Activated naive CD4-positive, alpha-beta T cell treated with anti-CD3 and anti-CD28 coated beads, Interleukin-2, amount 50 U/mL, for 24 hours (primary cell): Measurements from ENCODE around the gene REEP2.

Experiments used
- H3K27ac Mint-ChIP-seq: one replicate; pipeline ENCODE4 v1.8.0; 2021; ENCODE audit warnings: mild to moderate bottlenecking, mixed read lengths
- H3K27me3 Mint-ChIP-seq: one replicate; pipeline ENCODE4 v1.8.0; 2021; ENCODE audit warnings: mixed read lengths
- H3K36me3 Mint-ChIP-seq: one replicate; pipeline ENCODE4 v1.8.0; 2021; ENCODE audit warnings: mixed read lengths
- H3K4me1 Mint-ChIP-seq: one replicate; pipeline ENCODE4 v1.8.0; 2021; ENCODE audit warnings: mixed read lengths
- H3K4me3 Mint-ChIP-seq: one replicate; pipeline ENCODE4 v1.8.0; 2021; ENCODE audit warnings: mild to moderate bottlenecking, mixed read lengths
- H3K9me3 Mint-ChIP-seq: one replicate; pipeline ENCODE4 v1.8.0; 2021; ENCODE audit warnings: mixed read lengths

Gene REEP2

GRCh38 chr5:138459311-138459933, 20.6 kb downstream of the REEP2 start:
- H3K27ac Mint-ChIP-seq = peak overlapping the region; percentile 95
- H3K27me3 Mint-ChIP-seq = no peaks in the 10 kb centered on the region
- no peaks in the 10 kb centered on the region for H3K36me3 Mint-ChIP-seq
- peaks cover 43% of the 10 kb centered on the region for H3K4me1 Mint-ChIP-seq
- no peaks in the 10 kb centered on the region for H3K9me3 Mint-ChIP-seq
- peak overlapping the region; percentile 66 for H3K4me3 Mint-ChIP-seq

- no peaks in the 10 kb centered on the region for H3K27me3 Mint-ChIP-seq
- H3K9me3 Mint-ChIP-seq = no peaks in the 10 kb centered on the region
- H3K27ac Mint-ChIP-seq = peak overlapping the region; percentile 95
- peaks cover 43% of the 10 kb centered on the region for H3K4me1 Mint-ChIP-seq
- H3K36me3 Mint-ChIP-seq = no peaks in the 10 kb centered on the region
- peak overlapping the region; percentile 52 for H3K4me3 Mint-ChIP-seq
Observed at GRCh38 chr5:138460032-138460693, 21.3 kb downstream of the REEP2 start.

GRCh38 chr5:138461343-138462125, 22.7 kb downstream of the REEP2 start:
- H3K27ac Mint-ChIP-seq = peak overlapping the region; percentile 66
- H3K4me3 Mint-ChIP-seq = peak overlapping the region; percentile 5
- H3K4me1 Mint-ChIP-seq = peaks cover 44% of the 10 kb centered on the region
- no peaks in the 10 kb centered on the region for H3K36me3 Mint-ChIP-seq
- no peaks in the 10 kb centered on the region for H3K9me3 Mint-ChIP-seq
- no peaks in the 10 kb centered on the region for H3K27me3 Mint-ChIP-seq

GRCh38 chr5:138463419-138464007, 24.7 kb downstream of the REEP2 start:
- peaks cover 14% of the 10 kb centered on the region for H3K36me3 Mint-ChIP-seq
- H3K27ac Mint-ChIP-seq = peak overlapping the region; percentile 83

GRCh38 chr5:138464008-138464387, 25.1 kb downstream of the REEP2 start:
- Mint-ChIP-seq H3K4me1 (peaks cover 52% of the 10 kb centered on the region), H3K9me3 (no peaks in the 10 kb centered on the region), H3K36me3 (peaks cover 14% of the 10 kb centered on the region), H3K27me3 (no peaks in the 10 kb centered on the region), H3K4me3 (peak overlapping the region; percentile 88), H3K27ac (peak overlapping the region; percentile 84)

More at GRCh38 chr5:138463419-138464007, 24.7 kb downstream of the REEP2 start:
- H3K4me1 Mint-ChIP-seq = peaks cover 53% of the 10 kb centered on the region
- H3K9me3 Mint-ChIP-seq = no peaks in the 10 kb centered on the region
- H3K4me3 Mint-ChIP-seq = peak overlapping the region; percentile 88
- no peaks in the 10 kb centered on the region for H3K27me3 Mint-ChIP-seq

GRCh38 chr5:138464388-138465260, 25.8 kb downstream of the REEP2 start:
- H3K4me1 Mint-ChIP-seq = peaks cover 46% of the 10 kb centered on the region
- H3K36me3 Mint-ChIP-seq = peaks cover 14% of the 10 kb centered on the region

GRCh38 chr5:138465261-138466124, 26.6 kb downstream of the REEP2 start, which contains the start of gene EGR1:
TSS of gene EGR1 (plus strand) at chr5:138465479. CDS start at chr5:138465762, 283 bp downstream.
- Mint-ChIP-seq H3K4me3 (peak within 1 kb of the TSS; percentile 91), H3K36me3 (peaks cover 14% of the 10 kb centered on the region), H3K27me3 (no peaks in the 10 kb centered on the region), H3K4me1 (peaks cover 37% of the 10 kb centered on the region), H3K9me3 (no peaks in the 10 kb centered on the region), H3K27ac (peak within 1 kb of the TSS; percentile 84)

More at GRCh38 chr5:138464388-138465260, 25.8 kb downstream of the REEP2 start:
- Mint-ChIP-seq H3K4me3 (peak overlapping the region; percentile 88), H3K9me3 (no peaks in the 10 kb centered on the region), H3K27ac (peak overlapping the region; percentile 84), H3K27me3 (no peaks in the 10 kb centered on the region)

- H3K4me1 Mint-ChIP-seq = peaks cover 29% of the 10 kb centered on the region
- no peak overlapping the region for H3K27ac Mint-ChIP-seq
Observed at GRCh38 chr5:138466125-138466899, 27.5 kb downstream of the REEP2 start.

GRCh38 chr5:138466900-138467710, 28.2 kb downstream of the REEP2 start:
- H3K4me3 Mint-ChIP-seq = peak overlapping the region; percentile 91
- H3K27me3 Mint-ChIP-seq = no peaks in the 10 kb centered on the region
- peak overlapping the region; percentile 69 for H3K27ac Mint-ChIP-seq
- H3K9me3 Mint-ChIP-seq = no peaks in the 10 kb centered on the region
- H3K4me1 Mint-ChIP-seq = peaks cover 25% of the 10 kb centered on the region
- peaks cover 14% of the 10 kb centered on the region for H3K36me3 Mint-ChIP-seq

More at GRCh38 chr5:138466125-138466899, 27.5 kb downstream of the REEP2 start:
- Mint-ChIP-seq H3K27me3 (no peaks in the 10 kb centered on the region), H3K9me3 (no peaks in the 10 kb centered on the region), H3K4me3 (peak overlapping the region; percentile 91), H3K36me3 (peaks cover 14% of the 10 kb centered on the region)

- H3K27ac Mint-ChIP-seq = peak overlapping the region; percentile 69
- H3K36me3 Mint-ChIP-seq = peaks cover 14% of the 10 kb centered on the region
- peak overlapping the region; percentile 91 for H3K4me3 Mint-ChIP-seq
- peaks cover 25% of the 10 kb centered on the region for H3K4me1 Mint-ChIP-seq
- no peaks in the 10 kb centered on the region for H3K9me3 Mint-ChIP-seq
- H3K27me3 Mint-ChIP-seq = no peaks in the 10 kb centered on the region
Observed at GRCh38 chr5:138467711-138468132, 28.9 kb downstream of the REEP2 start.

GRCh38 chr5:138468133-138468965, 29.5 kb downstream of the REEP2 start:
- peaks cover 14% of the 10 kb centered on the region for H3K36me3 Mint-ChIP-seq
- H3K27me3 Mint-ChIP-seq = no peaks in the 10 kb centered on the region
- H3K4me3 Mint-ChIP-seq = peak overlapping the region; percentile 91
- H3K4me1 Mint-ChIP-seq = peaks cover 25% of the 10 kb centered on the region
- no peaks in the 10 kb centered on the region for H3K9me3 Mint-ChIP-seq
- H3K27ac Mint-ChIP-seq = no peak overlapping the region

GRCh38 chr5:138468966-138469539, 30.2 kb downstream of the REEP2 start:
- Mint-ChIP-seq H3K4me1 (peaks cover 25% of the 10 kb centered on the region), H3K9me3 (no peaks in the 10 kb centered on the region), H3K27ac (no peak overlapping the region), H3K36me3 (peaks cover 14% of the 10 kb centered on the region), H3K27me3 (no peaks in the 10 kb centered on the region), H3K4me3 (peak overlapping the region; percentile 91)
